Fibroblast of villous mesenchyme (primary cell): Measurements from ENCODE around the gene PAPOLA. TPM values are rescaled to one million over a fixed set of nuclear protein-coding genes. Genes with fewer than 3 reads are reported as not detected.

ENCODE experiments used
- DNase-seq: peaks from one replicate; pipeline ENCODE4 v3.0.0-alpha.2; 2010; ENCODE audit warnings: low read depth
- H3K4me3 ChIP-seq: 2 replicates; pipeline ENCODE4 v1.5.1; 2011; ENCODE audit warnings: low read depth, mild to moderate bottlenecking, low read length
- total RNA-seq: library from RNA; depleted of rRNA; stranded (reverse); fragments of >200 nt; gene quantifications from 2 replicates; pipeline ENCODE4 v1.2.3, GENCODE V29; 2012
- TF ChIP-seq, protein P1 (sequence below): IDR thresholded peaks from 2 replicates; pipeline ENCODE4 v1.5.1; 2012; ENCODE audit warnings: low read depth, mild to moderate bottlenecking, low read length; ENCODE audit not compliant: insufficient read depth

PAPOLA gene
- total RNA-seq, result 92.8 and 148 TPM in 2 replicates

DNA sequence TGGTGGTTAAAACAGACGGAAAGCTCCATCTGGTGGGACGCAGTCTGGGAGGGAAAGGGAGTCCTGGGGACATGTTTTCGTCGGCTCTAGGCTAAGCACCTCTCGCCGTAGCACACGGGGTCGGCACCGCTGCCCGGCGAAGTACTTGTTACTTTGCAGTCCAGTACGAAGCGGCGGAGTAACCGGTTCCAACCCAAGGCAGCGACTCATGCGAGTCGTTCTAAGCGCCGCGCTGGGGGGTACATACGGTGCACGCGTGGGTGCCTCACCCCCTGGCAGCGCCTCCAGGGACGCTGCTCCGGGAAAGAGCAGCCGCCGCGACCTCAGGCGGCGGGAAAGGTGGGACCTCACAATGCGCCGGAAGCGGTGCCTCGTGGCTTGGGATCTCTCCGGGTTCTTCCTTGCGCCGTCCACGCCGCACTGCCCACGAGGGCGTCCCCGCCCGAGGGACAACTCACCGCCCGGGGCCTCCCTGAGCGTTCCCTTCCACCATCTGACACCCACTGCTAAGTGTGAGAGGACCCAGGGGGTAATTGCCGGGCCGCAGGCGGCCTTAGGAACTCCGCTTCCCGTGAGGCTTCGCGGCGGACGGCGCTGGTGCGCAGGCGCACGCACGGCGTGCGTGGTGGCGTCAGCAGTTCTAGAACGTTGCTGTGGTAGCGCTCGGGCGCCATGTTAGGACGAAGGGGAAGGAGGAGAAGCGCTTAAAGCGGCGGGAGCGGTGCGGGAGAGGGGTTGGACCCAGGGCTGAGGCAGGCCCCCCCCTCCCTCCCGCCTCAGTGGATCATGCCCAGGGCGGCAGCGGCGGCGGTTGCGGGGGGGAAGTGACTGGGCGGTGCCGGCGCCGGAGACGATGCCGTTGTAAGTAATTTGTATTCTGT is at the start of gene PAPOLA:
Gene PAPOLA (plus strand): TSS at position 643 of the 881 bp plus-strand sequence. CDS start 211 bp downstream, at position 854.
- peak; percentile 94 for DNase-seq
- TF ChIP-seq, protein P1, sequence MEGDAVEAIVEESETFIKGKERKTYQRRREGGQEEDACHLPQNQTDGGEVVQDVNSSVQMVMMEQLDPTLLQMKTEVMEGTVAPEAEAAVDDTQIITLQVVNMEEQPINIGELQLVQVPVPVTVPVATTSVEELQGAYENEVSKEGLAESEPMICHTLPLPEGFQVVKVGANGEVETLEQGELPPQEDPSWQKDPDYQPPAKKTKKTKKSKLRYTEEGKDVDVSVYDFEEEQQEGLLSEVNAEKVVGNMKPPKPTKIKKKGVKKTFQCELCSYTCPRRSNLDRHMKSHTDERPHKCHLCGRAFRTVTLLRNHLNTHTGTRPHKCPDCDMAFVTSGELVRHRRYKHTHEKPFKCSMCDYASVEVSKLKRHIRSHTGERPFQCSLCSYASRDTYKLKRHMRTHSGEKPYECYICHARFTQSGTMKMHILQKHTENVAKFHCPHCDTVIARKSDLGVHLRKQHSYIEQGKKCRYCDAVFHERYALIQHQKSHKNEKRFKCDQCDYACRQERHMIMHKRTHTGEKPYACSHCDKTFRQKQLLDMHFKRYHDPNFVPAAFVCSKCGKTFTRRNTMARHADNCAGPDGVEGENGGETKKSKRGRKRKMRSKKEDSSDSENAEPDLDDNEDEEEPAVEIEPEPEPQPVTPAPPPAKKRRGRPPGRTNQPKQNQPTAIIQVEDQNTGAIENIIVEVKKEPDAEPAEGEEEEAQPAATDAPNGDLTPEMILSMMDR, result no peak
- H3K4me3 ChIP-seq, result peak within 1 kb of the TSS; percentile 90

DNA sequence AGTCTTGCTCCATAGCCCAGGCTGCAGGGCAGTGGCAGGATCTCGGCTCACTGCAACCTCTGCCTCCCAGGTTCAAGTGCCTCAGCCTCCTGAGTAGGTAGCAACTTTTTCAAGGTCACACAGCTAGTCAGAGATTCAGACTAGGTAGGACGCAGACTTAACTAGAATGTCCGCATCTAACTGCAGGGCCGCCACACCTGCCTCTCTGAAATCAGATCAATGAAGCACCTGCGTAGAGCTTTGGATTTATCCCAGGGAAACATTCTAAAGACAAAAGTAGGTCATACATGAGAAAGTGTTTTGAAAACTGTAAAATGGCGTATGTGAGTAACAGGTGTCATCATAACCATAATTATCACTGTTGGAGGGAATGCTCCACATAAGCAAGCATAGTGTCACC is 49.5 kb upstream of the PAPOLA start:
- TF ChIP-seq, protein P1, result no peak

DNA sequence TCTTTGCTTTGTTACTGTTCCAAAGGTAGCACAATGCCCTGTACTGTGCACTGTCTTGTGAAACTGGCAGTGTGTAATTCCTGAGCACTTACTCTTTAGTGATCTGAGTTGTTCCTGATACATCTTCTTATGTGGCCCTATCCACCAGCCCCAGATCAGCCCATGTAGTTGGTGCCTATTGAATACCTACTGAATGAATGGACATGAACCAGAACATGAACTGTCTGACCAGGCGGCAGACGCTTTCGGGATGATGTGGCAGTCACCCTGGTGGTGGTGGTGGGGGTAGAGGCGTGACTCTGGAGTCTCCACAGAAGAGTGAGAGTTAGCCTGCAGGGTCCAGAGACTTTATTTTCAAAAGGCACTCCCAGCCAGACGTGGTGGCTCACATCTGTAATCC is 46.6 kb upstream of the PAPOLA start:
- TF ChIP-seq, protein P1, result no peak
- H3K4me3 ChIP-seq, result no peak overlapping the region
- no peak for DNase-seq

More for the DNA sequence above, 49.5 kb upstream of the PAPOLA start:
- no peak for DNase-seq
- H3K4me3 ChIP-seq, result no peak overlapping the region

DNA sequence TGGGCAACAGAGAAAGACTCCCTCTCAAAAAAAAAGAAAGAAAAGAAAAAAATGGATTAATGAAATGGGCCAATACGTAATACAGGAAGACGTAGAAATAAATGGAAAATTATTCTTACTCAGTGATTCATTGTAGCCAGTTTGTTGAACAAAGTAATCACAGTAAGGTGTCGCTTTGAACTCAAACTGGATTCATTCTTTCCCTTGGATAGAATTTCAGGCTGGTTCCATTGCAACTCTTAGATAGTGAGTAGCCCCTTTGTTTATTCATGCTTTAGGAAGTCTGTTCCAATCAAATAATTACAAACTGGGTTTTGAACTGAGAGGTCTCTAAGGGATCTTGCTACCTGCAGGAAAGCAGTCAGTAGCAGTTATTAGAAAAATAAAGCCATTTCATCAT is 42.3 kb upstream of the PAPOLA start:
- TF ChIP-seq, protein P1, result no peak
- H3K4me3 ChIP-seq, result no peak overlapping the region
- no peak for DNase-seq

DNA sequence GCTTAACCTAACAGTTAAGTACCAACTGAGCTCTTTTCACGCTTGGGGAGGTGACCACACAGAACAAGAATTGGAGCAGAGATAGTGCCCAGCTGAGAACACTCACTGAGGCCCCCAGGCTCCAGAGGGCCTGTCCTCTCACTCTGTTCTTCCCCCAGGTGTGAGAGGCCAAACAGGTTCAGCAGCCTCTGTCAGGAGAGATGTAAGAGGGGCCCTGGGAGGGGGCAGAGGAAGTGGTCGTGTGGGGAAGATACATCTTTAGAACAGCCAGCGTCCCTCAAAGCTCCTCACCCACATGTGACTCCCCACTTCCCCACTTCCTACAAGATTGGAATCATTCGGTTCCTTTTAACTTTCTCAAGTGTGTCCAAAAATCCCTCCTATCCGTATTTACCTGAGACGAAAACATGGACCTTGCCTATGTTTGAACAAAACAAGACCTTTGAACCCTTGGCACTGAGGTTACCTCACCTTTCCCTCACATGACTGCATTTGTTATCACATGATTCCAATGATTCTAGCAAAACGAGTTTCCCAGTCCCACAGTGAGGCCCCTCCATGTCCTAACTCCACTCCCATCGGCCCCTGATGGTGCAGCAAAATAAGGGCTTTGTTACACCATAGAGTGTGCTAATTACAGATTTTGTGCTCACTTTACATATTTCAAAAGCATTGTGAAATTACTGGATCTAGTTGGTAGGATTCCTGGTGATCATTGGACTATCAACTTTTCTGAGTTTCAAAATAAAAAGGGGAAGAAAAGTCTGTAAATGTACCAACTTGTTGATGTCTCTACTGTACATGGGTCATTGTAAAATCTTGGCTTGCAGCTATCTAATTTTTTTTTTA is 40.0 kb upstream of the PAPOLA start:
- no peak for DNase-seq

DNA sequence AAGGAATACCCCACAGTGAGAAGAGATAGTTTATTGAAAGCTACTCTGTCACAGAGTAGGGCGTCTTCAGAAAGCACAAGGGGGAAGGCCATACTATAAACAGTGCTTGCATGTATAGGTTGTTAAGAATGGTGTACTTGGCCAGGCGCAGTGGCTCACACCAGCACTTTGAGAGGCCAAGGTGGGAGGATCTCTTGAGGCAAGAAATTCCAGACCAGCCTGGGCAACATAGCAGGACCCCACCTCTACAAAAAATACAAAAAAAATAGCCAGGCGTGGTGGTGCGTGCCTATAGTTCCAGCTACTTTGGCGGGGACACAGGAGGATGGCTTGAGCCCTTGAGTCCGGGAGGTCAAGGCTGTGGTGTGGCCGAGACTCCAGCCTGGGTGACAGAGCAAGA is 38.0 kb upstream of the PAPOLA start:
- TF ChIP-seq, protein P1, result no peak
- DNase-seq, result no peak
- H3K4me3 ChIP-seq, result no peak overlapping the region

More for the DNA sequence above, 40.0 kb upstream of the PAPOLA start:
- H3K4me3 ChIP-seq, result no peak overlapping the region
- TF ChIP-seq, protein P1, result no peak
